Stimulated activated CD4-positive, alpha-beta T cell treated with anti-CD3 and anti-CD28 coated beads, Interleukin-15, amount 100 ng/mL, for 1 hour (primary cell): ENCODE measurements around the gene NAGPA.

Experiments
- DNase-seq, 2 donors: peaks; one replicate each; pipeline ENCODE4 v3.0.0-alpha.2; 2020; ENCODE audit warnings: low read depth in 1 of 2, low spot score in 1 of 2

NAGPA gene

DNA sequence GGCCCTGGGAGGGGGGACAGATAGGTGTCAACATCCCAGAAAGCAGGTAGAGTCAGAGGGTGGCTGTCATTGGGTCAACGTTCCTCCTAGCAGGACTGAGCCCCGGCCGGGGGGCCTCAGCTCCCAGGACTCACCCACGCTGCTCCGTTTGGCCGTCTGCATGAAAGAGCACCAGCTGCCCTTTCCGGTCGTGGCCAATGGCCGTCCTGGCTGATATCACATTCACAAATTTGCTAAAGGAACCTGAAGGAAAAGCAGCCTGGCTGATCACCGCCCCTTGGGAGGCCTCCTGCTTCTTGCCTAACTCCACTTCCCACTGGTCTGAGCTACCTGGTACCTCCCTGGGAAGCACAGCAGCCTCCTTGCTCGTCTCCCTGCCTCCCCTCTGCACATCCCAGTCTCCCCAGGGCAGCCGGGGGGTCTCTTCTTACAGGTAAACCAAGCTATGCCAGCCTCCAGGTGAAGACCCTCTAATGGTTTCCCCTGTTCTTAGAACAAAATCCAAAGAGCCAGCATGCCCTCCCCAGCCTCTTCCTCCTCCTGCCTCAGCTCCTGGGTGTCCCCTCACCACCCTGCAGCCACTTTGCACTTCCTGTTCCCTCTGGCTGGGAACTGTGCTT is 3.4 kb downstream of the NAGPA start:
- DNase-seq, result no peak

DNA sequence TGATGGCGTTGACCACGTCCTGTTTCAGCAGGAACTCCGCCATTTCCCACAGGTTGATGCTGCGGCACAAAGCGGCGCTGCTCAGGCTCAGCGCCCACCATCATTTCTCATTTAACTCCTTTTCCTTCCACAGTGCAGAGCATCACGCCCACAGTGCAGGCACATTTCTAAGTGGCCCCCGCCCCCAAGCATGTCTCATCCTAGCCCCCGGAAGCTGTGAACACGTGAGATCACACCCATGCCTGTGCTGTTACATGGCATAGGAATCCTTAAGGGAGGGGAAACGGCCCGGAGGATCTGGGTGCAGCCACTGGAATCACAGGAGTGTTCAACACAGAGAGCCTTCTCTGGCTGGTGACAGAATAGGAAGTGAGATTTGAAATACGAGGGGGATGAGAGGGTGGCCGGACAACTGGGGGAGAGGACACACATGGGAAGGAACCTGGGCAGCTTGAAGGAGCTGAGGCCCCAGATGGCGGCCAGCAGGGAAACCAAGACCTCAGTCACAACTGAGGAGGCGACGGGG is 4.7 kb downstream of the NAGPA start:
- no peak for DNase-seq

DNA sequence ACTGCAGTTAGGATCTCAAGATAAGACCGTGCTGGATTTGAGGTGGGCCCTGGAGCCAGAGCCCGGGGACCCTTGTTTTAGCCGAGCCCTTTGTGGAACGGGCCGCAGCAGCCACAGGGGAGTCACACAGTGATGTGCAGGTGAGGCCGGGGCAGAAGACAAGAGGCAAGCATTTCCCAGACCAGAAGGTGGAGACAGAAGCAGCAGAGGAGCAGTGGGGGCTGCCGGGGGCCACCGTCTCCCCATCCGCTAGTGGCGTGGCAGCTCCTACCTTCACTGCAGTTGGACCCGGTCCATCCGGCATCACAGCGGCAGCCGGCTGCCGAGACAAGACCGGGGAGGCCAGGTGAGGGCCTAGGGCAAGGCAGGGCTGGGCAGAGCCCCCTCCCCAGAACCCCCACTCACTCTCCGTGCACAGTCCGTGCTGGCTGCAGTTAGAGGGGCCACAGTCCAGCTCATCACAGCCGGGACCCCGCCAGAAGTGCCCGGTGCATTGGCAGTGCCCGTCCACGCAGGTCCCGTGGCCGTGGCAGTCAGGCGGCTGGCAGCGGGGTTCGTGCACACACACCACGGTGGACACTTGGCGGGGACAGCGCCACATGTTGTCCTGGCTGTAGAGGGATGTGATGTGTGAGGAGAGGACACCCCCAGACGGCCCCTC is 6.0 kb downstream of the NAGPA start:
- no peak for DNase-seq

DNA sequence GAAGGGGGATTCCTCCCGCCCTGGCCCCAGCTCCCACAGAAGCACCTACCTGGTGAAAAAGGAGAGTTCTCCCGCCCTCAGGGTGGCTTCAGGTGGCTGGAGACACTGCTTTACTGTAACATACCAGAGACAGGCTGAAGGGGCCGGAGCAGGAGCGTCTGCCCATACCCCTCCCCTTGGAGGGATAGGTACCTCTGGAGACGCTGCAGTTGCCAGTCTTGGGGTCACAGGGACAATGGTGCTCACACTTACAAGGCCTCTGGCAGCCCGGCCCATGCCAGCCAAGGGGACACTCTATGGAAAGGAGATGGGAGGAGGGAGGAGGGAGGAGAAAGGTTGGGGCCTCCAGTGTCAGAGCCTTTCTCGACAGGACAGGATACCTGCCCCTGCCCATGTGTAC is 6.6 kb downstream of the NAGPA start:
- DNase-seq, result no peak

- no peak for DNase-seq
Observed at GRCh38 chr16:5026664-5027063, 7.1 kb downstream of the NAGPA start.

GRCh38 chr16:5025171-5025632 is 8.5 kb downstream of the NAGPA start:
- no peak for DNase-seq

DNA sequence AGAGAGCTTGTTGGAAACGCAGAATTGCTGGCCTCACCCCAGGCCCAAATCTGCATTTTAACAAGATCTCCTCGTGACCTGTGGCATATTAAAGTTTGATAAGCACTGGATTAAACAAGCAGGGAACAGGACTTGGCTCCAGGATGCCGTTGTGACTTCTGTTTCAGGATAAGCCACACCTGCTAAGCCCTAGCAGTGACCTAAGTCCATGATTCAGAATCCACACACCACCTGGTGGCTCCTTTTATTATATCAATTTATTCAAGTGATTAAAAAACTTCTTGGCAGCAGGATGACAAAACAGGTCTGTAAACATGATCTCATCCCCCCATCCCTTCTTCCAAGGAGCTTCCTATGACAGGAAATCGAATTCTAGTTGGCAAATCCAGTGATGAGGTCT is 9.1 kb downstream of the NAGPA start:
- DNase-seq, result no peak

DNA sequence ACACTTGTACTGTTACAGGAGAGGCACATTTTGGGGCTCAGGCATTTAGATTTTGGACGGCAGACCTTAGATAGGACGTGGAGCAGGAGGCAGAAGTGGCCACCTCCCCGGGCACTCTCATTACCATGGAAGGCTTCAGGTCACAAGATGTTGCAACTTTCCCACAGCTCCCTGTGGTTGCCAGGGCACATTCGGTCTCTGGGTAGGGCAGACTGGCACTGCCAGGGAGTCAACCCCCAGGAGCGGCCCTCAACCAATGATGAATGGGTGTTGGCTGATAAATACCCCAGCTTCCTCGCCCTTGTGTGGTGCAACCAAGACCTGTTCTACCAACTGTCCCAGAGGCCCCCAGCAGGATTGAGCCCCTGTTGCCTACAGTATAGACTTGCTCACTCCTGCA is 11.2 kb downstream of the NAGPA start:
- no peak for DNase-seq

GRCh38 chr16:5020551-5020950 is 13.2 kb downstream of the NAGPA start:
- no peak for DNase-seq

DNA sequence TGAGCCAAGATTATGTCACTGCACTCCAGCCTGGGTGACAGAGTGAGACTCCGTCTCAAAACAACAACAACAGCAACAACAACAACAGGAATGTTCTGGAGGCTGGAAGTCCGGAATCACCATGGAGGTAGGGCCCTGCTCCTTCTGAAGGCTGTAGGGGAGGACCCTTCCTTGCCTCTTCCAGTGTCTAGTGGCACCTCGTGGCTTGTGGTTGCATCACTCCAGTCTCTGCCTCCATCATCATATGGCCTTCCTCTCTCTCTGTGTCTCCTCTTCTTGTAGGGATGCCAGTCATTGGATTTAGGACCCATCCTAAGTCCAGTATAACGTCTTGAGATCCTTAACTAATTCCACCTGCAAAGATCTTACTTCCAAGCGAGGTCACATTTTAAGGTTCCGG is 14.0 kb downstream of the NAGPA start:
- no peak for DNase-seq

DNA sequence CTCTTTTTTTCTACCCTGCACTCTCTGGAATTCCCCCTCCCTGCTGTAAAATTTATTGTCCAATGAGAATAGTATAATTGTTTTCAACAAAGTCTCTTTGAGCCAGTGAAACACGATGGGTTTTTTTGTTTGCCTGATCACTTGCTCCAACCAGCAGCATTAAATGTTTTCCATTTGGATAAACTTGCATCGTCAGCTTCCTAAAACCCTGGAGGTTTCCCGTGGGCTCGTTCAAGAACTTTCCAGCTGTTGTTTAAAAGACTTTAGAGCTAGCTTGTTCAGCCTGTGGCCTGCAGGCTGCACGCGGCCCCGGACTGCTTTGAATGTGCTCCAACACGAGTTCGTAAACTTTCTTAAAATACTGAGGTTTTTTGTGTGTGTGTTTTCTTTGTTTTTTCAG is 14.9 kb downstream of the NAGPA start:
- no peak for DNase-seq

DNA sequence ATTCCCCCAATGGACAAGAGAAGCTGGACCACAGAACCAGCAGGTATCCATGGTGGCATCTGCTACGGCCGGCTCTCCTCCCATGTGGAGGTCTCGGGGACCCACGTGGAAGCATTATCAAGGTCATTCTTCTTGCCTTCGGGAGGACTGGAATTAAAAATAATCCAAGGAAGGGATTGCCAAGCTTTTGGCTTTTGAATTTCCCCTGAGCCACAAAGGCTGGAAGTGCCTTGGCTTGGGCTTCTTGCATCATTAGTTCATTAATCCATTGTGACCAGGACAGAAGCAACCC is 16.1 kb downstream of the NAGPA start:
- DNase-seq, result no peak

DNA sequence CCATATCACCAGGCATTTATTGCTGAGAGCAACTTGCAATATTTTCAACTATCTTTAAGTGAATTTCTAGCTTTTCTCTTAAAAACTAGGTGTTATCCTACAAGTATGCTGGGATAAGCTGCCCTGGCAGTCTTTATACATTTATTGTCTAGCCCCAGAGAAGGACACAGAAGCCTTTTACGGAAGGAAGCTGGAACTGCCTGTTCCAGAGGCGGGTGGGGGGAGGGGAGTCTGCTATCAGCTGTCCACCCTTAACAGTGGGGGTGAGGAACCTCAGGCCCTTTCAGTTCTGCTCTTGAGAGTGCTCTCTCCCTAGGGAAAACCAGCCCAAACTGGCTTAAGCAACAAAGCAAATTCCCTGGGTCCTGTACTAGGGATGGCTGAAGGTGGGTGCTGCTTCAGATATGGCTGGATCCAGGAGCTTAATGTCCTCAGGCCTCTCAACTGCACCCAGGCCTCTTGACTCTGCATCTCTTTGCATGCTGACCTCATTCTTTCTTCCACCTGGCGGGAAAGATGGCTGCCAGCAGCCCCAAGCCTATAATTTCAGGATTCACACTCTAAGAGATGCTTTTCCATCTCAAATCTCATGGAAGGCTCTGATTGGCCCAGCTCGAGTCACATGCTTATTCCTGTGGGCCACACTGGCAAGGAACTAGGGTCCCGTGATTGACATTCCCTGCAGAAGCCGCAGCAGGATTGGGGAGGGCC is 16.6 kb downstream of the NAGPA start:
- DNase-seq, result no peak

DNA sequence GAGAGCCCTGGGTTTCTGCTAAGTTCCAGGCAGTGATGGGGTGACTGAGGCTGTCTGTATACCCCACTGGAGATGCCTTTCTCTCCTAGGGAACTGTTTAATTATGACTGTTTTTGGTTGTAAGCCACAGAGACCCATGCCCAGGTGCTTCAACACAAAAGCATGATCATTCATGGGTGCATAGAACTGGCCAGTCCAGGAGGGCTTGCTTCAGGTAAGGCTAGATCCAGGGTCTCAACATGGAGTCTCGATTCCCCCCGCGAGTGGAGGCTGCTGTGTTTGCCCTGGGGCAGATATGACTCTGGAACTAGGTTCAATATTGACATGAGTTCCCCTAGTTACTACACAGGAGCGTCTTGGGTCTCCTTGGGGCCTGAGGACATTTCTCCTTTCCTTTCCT is 17.8 kb downstream of the NAGPA start:
- no peak for DNase-seq

DNA sequence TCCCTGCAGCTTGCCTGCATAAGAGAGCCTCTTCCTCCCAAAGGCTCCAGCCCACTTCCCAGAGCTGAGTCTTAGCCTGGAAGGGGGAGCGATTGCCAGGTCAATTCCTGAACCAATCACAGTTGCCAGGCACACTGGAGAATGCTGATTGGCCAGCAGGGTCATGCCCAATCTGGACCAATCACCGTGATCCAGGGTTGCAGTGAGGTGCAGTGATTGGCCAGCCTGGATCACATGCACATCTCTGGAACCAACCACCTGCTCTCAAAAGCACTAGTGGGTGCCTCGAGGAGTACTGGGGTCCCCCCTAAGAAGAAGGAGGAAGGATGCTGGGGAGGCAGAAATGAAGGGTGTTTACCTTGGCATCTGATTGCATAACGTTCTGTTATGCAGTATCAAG is 18.4 kb downstream of the NAGPA start:
- no peak for DNase-seq

DNA sequence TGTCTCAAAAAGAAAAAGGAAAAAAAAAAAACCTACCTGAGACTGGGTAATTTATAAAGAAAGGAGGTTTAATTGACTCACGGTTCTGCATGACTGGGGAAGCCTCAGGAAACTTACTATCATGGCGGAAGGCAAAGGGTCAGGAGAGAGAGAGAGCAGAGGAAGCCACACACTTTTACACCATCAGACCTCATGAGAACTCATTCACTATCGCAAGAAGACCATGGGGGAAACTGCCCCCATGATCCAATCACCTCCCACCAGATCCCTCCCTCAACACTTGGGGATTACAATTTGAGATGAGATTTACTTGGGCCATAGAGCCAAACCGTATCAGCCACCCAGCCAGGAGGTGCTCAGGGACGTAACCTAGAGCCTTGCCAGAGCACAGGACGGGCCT is 20.8 kb downstream of the NAGPA start:
- DNase-seq, result no peak

DNA sequence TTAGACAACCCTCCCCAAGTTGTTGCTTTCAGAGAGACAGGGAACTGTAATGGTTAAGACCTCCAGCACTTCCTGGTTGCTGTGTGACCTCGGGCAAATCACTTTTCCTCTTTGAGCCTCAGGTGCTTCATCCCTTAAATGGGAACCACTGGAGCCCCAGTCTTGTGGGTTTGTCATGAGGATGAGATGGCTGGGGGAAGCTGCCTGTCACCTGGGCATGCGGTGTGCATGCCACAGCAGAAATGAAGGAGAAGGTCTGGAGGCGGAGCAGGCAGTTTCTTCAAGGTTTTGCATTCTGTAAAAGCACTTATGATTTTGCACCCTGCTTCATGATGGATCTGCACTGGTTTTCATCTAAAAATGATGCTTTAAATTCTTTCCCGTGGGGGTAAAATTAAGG is 22.1 kb downstream of the NAGPA start:
- DNase-seq, result no peak

GRCh38 chr16:5010576-5011329 is 23.0 kb downstream of the NAGPA start:
- no peak for DNase-seq

DNA sequence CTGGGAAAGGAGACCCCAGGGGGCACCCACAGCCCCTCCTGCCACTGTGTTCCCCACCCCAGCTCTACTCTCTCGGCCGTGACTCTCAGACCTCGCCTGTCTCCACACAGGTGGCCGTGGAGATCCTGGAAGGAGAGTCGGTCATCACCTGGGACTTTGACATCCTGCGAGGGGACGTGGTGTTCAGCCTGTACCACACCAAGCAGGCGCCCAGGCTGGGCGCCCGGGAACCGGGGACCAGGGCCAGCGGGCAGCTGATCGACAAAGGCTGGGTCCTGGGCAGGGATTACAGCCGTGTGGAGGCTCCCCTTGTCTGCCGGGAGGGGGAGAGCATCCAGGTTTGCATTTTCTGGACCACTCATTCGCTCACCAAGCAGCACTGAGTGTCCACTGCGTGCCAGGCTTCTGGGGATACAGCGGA is 25.4 kb downstream of the NAGPA start:
- DNase-seq, result no peak

- no peak for DNase-seq
Observed at GRCh38 chr16:5007256-5007655, 26.5 kb downstream of the NAGPA start.

GRCh38 chr16:5006348-5007193 is 27.2 kb downstream of the NAGPA start:
- no peak for DNase-seq
